Fibroblast of villous mesenchyme (primary cell): ENCODE measurements around the gene ZNF285. TPM values are rescaled to one million over a fixed set of nuclear protein-coding genes. Genes with fewer than 3 reads are reported as not detected.

Experiments
- DNase-seq: peaks from one replicate; pipeline ENCODE4 v3.0.0-alpha.2; 2010; ENCODE audit warnings: low read depth
- H3K4me3 ChIP-seq: 2 replicates; pipeline ENCODE4 v1.5.1; 2011; ENCODE audit warnings: low read depth, mild to moderate bottlenecking, low read length
- total RNA-seq: library from RNA; depleted of rRNA; stranded (reverse); fragments of >200 nt; gene quantifications from 2 replicates; pipeline ENCODE4 v1.2.3, GENCODE V29; 2012
- TF ChIP-seq, protein P1 (sequence below): IDR thresholded peaks from 2 replicates; pipeline ENCODE4 v1.5.1; 2012; ENCODE audit warnings: low read depth, mild to moderate bottlenecking, low read length; ENCODE audit not compliant: insufficient read depth

The ZNF285 gene
- total RNA-seq, 1 donor: 3.9 TPM

DNA sequence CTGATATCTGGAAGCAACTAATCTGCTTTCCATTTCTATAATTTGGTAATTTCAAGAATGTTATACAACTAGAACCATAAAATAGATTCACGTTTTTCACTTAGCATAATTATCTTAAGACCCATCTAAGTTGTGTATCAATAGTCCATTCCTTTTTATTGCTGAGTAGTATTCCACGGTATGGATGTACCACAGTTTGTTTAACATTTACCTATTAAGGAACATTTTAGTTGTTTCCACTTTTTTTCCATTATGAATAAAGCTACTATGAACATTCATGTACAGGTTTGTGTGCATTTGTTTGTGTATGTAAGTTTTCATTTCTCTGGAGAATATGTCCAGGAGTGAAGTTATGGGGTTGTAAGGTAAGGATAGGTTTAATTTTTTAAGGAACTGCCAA lies 26.6 kb downstream of the ZNF285 start:
- no peak overlapping the region for H3K4me3 ChIP-seq
- TF ChIP-seq, protein P1, sequence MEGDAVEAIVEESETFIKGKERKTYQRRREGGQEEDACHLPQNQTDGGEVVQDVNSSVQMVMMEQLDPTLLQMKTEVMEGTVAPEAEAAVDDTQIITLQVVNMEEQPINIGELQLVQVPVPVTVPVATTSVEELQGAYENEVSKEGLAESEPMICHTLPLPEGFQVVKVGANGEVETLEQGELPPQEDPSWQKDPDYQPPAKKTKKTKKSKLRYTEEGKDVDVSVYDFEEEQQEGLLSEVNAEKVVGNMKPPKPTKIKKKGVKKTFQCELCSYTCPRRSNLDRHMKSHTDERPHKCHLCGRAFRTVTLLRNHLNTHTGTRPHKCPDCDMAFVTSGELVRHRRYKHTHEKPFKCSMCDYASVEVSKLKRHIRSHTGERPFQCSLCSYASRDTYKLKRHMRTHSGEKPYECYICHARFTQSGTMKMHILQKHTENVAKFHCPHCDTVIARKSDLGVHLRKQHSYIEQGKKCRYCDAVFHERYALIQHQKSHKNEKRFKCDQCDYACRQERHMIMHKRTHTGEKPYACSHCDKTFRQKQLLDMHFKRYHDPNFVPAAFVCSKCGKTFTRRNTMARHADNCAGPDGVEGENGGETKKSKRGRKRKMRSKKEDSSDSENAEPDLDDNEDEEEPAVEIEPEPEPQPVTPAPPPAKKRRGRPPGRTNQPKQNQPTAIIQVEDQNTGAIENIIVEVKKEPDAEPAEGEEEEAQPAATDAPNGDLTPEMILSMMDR: no peak
- DNase-seq: no peak

DNA sequence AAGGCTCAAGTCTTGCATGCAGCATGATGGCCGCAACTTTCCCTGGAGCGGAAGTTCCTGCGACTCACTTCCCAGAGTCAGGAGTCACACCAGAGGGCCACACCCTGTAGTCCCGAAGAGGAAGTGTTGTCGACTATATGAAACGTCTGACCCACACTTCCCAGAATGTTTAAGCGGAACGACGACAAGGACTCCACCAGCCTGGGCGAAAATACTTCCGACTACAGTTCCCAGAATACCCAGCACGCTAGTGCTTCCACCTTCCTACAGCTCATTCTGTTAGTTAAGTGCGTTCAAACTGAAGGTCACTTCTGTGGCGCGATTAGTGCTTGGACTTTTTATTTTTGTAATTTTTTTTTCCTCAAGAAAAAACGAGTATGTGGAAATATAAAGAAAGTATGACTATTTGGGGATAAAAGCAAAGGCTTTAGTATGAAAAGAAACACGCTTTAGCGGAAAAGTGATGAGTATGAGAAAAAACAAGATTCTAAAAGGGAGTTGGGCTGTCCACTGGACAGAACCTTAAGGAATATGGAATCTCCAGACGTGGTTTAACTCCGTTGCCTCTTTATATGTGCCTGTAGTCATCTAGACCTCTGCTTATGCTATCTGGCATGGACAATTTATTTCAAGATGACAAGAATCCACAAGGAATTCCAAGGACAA lies 29.5 kb downstream of the ZNF285 start:
- DNase-seq: no peak
- TF ChIP-seq, protein P1: no peak
- H3K4me3 ChIP-seq: no peak overlapping the region

DNA sequence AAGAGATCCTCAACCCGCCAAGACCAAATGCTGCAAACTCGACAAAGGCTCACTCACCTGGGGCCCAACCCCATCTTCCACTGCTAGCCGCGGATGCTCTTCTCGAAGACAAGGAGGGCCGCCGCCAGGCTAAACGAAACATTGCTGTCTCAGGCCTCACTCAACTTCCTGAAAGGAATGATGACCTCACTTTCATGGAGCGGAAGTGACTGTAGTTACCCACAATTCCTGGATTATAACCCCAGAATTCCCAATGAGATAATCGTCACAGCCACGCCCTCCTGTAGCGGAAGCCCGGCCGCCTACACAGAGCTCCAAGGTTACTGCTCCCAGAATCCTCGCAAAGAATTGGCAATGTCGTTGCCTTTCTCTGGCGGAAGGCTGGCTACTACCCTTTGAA lies 34.4 kb downstream of the ZNF285 start:
- no peak overlapping the region for H3K4me3 ChIP-seq
- TF ChIP-seq, protein P1: no peak
- DNase-seq: peak; percentile 5

DNA sequence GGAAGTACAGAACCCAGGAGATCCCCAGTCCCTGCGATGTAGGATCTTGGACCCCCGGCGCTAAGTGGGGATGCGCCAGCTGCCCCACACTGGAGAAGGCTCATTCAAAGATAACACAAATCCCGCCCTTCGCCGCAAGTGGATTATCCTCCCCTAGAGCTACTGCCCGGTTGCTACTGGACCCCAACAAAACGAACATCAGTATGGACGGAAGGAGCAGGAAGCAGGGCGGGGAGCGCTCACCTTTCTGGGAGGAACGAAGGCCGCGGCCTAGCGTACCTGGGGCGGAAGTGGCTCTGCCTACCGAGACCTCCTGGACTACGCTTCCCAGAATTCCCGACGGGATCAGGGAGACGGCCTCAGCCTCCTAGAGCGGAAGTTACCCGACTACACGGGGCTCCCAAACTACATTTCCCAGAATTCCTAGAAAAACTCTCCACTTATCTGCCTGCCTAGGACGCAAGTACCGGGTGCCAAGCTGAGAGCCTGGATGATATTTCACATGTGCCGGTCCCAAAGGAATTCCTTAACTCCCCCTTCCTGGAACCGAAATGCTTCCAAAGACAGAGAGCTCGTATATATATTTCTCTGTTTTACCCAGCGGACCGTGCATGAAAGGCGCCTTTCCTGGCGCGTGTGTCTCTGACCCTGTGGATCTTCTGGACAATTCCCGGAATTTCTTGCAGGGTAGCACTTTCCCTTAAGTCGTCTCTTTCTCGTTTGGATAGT lies 44.9 kb downstream of the ZNF285 start, which contains the start of gene ZNF112:
ZNF112 (minus strand) TSS at position 298 of the 729 bp plus-strand sequence. CDS start 16,141 bp downstream, outside the sequence.
- DNase-seq: peak; percentile 93
- peak within 1 kb of the TSS; percentile 68 for H3K4me3 ChIP-seq
- TF ChIP-seq, protein P1: no peak

DNA sequence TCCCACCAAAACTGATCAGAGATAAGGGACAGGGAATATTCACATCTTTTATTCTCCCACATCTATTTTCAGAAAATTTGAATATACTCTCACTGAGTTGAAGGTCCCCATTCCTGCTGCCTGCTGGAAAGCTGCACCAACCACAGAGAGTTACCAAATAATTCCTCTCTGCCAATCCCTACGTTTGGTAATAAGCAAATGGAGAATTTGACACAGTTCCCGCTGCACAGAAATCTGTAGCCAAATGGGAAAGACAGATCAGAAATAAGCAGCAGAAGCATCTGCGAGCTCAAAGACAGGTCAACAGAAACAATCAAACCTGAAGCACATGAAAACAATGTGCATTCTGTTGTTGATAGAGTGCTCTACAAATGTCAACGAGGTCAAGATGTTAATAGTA lies 54.9 kb downstream of the ZNF285 start:
- no peak for DNase-seq
- TF ChIP-seq, protein P1: no peak

DNA sequence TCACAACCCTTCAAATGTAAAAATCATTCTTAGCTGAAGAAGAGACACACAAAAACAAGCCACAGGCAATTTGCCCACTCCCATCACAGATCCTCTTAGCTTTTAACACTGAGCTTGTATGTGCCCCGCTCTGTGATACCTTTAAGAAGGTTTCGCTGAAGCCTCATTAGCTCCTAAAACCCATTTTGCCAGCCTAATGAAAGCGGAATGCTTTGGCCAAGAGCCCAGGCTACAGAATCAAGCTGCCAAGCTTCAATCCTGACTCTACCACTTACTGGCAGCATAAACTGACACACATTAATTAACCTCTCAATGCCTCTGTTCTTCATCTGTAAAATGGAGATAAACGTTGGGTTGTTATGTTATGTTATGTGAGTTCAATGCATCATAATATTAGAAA lies 55.4 kb downstream of the ZNF285 start:
- no peak overlapping the region for H3K4me3 ChIP-seq
- TF ChIP-seq, protein P1: no peak
- no peak for DNase-seq

More for the DNA sequence above, 54.9 kb downstream of the ZNF285 start:
- H3K4me3 ChIP-seq: no peak overlapping the region

DNA sequence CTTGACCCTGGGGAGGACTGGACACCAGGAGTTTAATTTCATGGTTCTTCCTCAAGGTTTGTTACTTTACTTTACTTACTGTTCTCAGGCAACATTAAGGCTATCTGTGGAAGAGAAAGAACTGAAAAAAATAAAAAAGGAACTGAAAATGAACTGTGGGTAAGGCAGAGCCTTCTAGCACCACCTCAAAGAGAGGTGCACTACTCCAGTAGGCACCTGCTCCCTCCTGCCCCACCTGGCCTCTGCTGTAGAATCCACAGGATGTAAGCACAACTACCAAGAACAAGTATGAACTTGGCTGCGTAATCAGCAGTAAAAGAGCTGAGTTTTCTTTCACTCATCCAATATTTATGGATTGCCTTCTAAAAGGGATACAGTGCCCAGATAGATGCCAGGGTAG lies 57.2 kb downstream of the ZNF285 start:
- DNase-seq: no peak
- H3K4me3 ChIP-seq: no peak overlapping the region
- TF ChIP-seq, protein P1: no peak
